HEK293T (cell line): ENCODE results near the gene TSEN54.

ENCODE experiments used
- CTCF ChIA-PET: fragments of 350-600 bp; formaldehyde crosslinking; extraction: SDS; loops from one replicate; lab custom pipeline; 2021; ENCODE audit warnings: antibody characterized with exemption, inconsistent platforms; lab: Yijun Ruan, JAX
- POLR2A ChIA-PET: fragments of 350-600 bp; formaldehyde crosslinking; extraction: SDS; loops from one replicate; lab custom pipeline; 2020; ENCODE audit warnings: antibody characterized with exemption, inconsistent platforms; lab: Yijun Ruan, JAX
- DNase-seq: peaks from one replicate; pipeline ENCODE4 v3.0.0; 2012; ENCODE audit warnings: mixed read lengths; ENCODE audit errors: extremely low spot score
- ARNT ChIP-seq: fragments of 450-650 bp; IDR thresholded peaks from 2 replicates; pipeline ENCODE4 v1.6.1; 2017; ENCODE audit warnings: mild to moderate bottlenecking
- BHLHE40 ChIP-seq: fragments of 450-650 bp; IDR thresholded peaks from 2 replicates; pipeline ENCODE4 v1.6.1; 2016; ENCODE audit warnings: mild to moderate bottlenecking, moderate library complexity, borderline replicate concordance
- CTBP1 ChIP-seq: fragments of 450-650 bp; IDR thresholded peaks from 2 replicates; pipeline ENCODE4 v1.6.1; 2016; ENCODE audit warnings: borderline replicate concordance
- ELF4 ChIP-seq: fragments of 450-650 bp; IDR thresholded peaks from 2 replicates; pipeline ENCODE4 v1.6.1; 2017; ENCODE audit warnings: antibody characterized with exemption
- FOXA1 ChIP-seq: fragments of 450-650 bp; IDR thresholded peaks from 2 replicates; pipeline ENCODE4 v1.6.1; 2016; ENCODE audit warnings: mild to moderate bottlenecking
- FOXK2 ChIP-seq: fragments of 450-650 bp; IDR thresholded peaks from 2 replicates; pipeline ENCODE4 v1.6.1; 2016; ENCODE audit warnings: mild to moderate bottlenecking
- FOXM1 ChIP-seq: fragments of 450-650 bp; IDR thresholded peaks from 2 replicates; pipeline ENCODE4 v1.6.1; 2017; ENCODE audit warnings: mild to moderate bottlenecking, borderline replicate concordance
- HDGF ChIP-seq: fragments of 450-650 bp; IDR thresholded peaks from 2 replicates; pipeline ENCODE4 v1.6.1; 2017; ENCODE audit warnings: antibody characterized with exemption, borderline replicate concordance
- L3MBTL2 ChIP-seq: fragments of 450-650 bp; conservative IDR thresholded peaks from 2 replicates; pipeline ENCODE4 v1.6.1; 2016; ENCODE audit warnings: mild to moderate bottlenecking
- LEF1 ChIP-seq: fragments of 450-650 bp; IDR thresholded peaks from 2 replicates; pipeline ENCODE4 v1.6.1; 2017; ENCODE audit warnings: mild to moderate bottlenecking, borderline replicate concordance
- NFRKB ChIP-seq: fragments of 450-650 bp; IDR thresholded peaks from 2 replicates; pipeline ENCODE4 v1.6.1; 2016; ENCODE audit warnings: mild to moderate bottlenecking, moderate library complexity
- SP1 ChIP-seq: fragments of 450-650 bp; IDR thresholded peaks from 2 replicates; pipeline ENCODE4 v1.6.1; 2017
- SUZ12 ChIP-seq: fragments of 450-650 bp; IDR thresholded peaks from 2 replicates; pipeline ENCODE4 v1.6.1; 2016; ENCODE audit warnings: mild to moderate bottlenecking
- TARDBP ChIP-seq: fragments of 450-650 bp; IDR thresholded peaks from 2 replicates; pipeline ENCODE4 v1.6.1; 2016
- ZNF384 ChIP-seq: fragments of 450-650 bp; IDR thresholded peaks from 2 replicates; pipeline ENCODE4 v1.6.1; 2016
- TF ChIP-seq, protein P1 (sequence below): fragments of 450-650 bp; IDR thresholded peaks from 2 replicates; pipeline ENCODE4 v1.6.1; 2016

TSEN54 gene

DNA sequence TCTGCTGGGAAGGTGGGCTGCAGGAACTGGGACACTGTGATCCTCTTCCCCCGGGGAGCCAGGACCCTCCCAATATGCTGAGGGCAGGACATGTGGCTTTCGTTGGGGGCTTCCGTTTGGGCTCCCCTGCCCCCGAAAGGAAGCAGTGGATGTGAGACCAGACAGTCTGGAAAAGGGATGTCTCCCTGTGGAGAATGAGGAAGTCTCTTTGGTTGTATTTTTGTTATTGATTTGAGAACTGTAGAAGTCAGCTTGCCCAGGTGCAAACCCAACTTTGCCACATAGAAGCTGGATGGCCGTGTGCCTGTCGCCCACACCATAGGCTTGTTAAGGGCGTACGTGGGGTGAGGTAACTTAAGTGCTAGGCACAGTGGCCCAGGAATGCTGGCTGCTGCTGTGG, 27.9 kb downstream of the TSEN54 start:
- TF ChIP-seq L3MBTL2 = no peak
- TF ChIP-seq TARDBP = no peak
- no peak for TF ChIP-seq ELF4
- TF ChIP-seq NFRKB = no peak
- no peak for TF ChIP-seq BHLHE40
- TF ChIP-seq FOXM1 = no peak
- TF ChIP-seq ARNT = no peak
- TF ChIP-seq LEF1 = no peak
- TF ChIP-seq HDGF = no peak
- no peak for TF ChIP-seq FOXA1
- POLR2A ChIA-PET = no interaction called here
- CTCF ChIA-PET = no interaction called here
- no peak for DNase-seq

DNA sequence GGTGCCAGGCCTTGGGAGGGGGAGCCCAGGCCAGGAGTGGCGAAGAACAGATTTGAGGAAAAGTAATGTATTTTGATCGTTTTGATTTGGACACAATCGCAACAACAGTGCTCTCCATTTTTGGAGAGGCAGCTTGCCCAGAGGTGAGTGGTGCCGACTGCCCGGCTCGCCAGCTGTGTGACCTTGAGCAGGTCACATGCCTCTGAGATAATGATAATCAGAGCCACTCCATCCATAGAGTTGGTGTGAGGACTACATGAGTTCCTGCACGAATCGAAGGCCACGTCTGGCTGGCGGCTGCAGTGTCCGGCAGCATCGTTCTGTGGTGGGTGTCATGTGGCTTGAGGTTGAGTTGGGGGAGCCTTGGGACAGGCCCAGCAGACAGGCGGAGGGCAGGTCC, 29.9 kb downstream of the TSEN54 start:
- CTCF ChIA-PET = no interaction called here
- no peak for TF ChIP-seq HDGF
- no peak for TF ChIP-seq NFRKB
- TF ChIP-seq SP1 = no peak
- TF ChIP-seq TARDBP = no peak
- no peak for TF ChIP-seq SUZ12
- TF ChIP-seq FOXK2 = no peak
- TF ChIP-seq FOXM1 = no peak
- TF ChIP-seq, protein P1, sequence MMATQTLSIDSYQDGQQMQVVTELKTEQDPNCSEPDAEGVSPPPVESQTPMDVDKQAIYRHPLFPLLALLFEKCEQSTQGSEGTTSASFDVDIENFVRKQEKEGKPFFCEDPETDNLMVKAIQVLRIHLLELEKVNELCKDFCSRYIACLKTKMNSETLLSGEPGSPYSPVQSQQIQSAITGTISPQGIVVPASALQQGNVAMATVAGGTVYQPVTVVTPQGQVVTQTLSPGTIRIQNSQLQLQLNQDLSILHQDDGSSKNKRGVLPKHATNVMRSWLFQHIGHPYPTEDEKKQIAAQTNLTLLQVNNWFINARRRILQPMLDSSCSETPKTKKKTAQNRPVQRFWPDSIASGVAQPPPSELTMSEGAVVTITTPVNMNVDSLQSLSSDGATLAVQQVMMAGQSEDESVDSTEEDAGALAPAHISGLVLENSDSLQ = no peak
- TF ChIP-seq ARNT = no peak
- TF ChIP-seq ELF4 = no peak
- TF ChIP-seq ZNF384 = no peak
- TF ChIP-seq LEF1 = no peak
- no peak for DNase-seq
- POLR2A ChIA-PET = no interaction called here

- POLR2A ChIA-PET = no interaction called here
- no peak for TF ChIP-seq FOXA1
- no peak for TF ChIP-seq FOXM1
- TF ChIP-seq BHLHE40 = no peak
- TF ChIP-seq ZNF384 = no peak
- no peak for TF ChIP-seq FOXK2
- TF ChIP-seq, protein P1 = no peak
- DNase-seq = no peak
- CTCF ChIA-PET = no interaction called here
These were observed 30.8 kb downstream of the TSEN54 start for GRCh38 chr17:75547091-75547490.

- DNase-seq = no peak
- ChIA-PET CTCF (interaction anchor here (1.0 kb wide), 1 partner anchor 52 kb away, joined by 3 read pairs; no protein-coding TSS in a partner anchor), POLR2A (interaction anchor here (1.0 to 1.3 kb wide), 3 partner anchors 9 to 17 kb away, joined by 3 to 8 read pairs (median 3); no protein-coding TSS in a partner anchor)
- TF ChIP-seq TARDBP (no peak), FOXA1 (no peak), SUZ12 (no peak), ELF4 (no peak), FOXM1 (no peak), CTBP1 (no peak), BHLHE40 (no peak), L3MBTL2 (no peak), HDGF (no peak)
- TF ChIP-seq, protein P1 = no peak
These were observed 32.5 kb downstream of the TSEN54 start for GRCh38 chr17:75548813-75549212.

DNA sequence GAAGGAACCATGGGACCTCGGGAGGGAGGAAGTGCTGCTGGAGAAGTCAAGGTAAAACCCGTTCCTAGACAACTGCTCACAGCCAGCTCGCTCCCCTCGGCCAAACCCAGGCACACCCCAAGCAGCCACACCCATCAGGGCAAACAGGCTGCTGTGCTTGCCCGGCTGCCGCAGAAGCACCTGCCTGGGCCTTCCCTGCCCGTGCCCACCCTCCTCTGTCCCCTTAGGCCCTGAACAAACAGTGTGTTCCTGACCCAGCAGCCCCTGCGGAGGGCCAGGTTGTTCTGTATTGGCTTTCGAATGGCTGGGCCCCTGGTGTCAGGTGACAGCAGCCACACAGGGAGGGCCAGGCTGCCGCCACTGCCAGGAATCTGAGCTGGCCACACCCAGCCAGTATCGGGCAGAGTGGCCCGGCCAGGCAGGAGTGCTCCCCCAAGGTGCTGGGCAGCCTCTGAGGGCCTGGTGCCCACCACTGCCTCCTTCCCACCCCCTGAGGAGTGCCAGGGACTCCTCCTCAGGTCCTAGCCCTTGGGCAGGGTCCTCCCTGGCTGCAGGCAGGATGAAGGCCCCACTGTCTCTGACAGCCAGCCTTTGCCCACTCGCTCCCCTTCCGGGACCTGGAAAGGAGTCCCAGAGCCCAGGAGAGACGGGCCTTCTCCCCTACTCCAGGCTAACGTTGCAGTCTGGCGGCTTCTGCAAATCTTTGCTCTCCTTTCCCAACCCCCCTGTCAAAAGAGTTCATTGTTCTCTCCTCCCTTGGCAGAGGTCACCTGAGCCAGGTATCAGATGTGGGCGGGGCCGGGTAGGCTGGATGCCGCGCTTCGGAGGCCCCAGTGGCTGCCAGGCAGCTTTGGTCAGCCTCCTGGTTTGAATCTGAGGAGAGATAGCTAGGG, 33.2 kb downstream of the TSEN54 start:
- TF ChIP-seq HDGF (0 out of 2 replicates have a peak, but pooled peaks have one; percentile 34), FOXA1 (no peak), FOXK2 (no peak), CTBP1 (no peak)
- peak; percentile 58 for DNase-seq
- ChIA-PET CTCF (no interaction called here), POLR2A (interaction anchor here (1.0 to 1.3 kb wide), 4 partner anchors 9 to 24 kb away, joined by 3 to 8 read pairs (median 3); partner anchors contain the start of gene LLGL2)

DNA sequence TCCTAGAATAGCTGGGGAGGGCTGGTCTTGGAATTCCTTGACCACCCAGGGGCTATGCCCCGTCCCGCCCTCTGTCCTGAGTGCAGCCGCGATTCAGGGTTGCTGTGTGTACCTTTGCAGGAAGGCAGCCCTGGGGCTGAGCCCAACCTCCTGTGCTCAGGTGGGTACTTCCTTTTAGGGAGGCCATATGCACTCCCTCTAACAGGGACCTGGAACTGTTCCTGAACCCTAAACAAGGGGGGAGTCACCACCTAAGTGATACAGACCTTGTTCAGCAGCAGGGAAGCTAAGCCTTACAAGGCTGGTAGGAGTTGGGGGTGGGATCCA, 33.8 kb downstream of the TSEN54 start:
- POLR2A ChIA-PET = interaction anchor here (1.3 kb wide), 1 partner anchor 25 kb away, joined by 3 read pairs; the partner anchor contains the start of gene LLGL2

More for the DNA sequence above, 33.8 kb downstream of the TSEN54 start:
- CTCF ChIA-PET = interaction anchor here (1.0 kb wide), 1 partner anchor 51 kb away, joined by 3 read pairs; no protein-coding TSS in a partner anchor
- no peak for TF ChIP-seq FOXK2
- no peak for TF ChIP-seq SP1
- no peak for TF ChIP-seq FOXA1
- no peak for TF ChIP-seq ZNF384
- no peak for TF ChIP-seq SUZ12
- no peak for TF ChIP-seq LEF1
- no peak for TF ChIP-seq ELF4
- no peak for TF ChIP-seq FOXM1
- TF ChIP-seq, protein P1 = no peak
- TF ChIP-seq NFRKB = no peak
- no peak for TF ChIP-seq L3MBTL2
- no peak for TF ChIP-seq HDGF
- no peak for TF ChIP-seq TARDBP
- TF ChIP-seq BHLHE40 = no peak
- TF ChIP-seq ARNT = no peak
- no peak for DNase-seq
